NCI-H2196 (cell line): Measurements from ENCODE around the gene KHDC4.
A peak's percentile ranks its signal among the peaks of the same experiment; 100 is the strongest.

Source experiments
- DNase-seq: peaks from one replicate; lab custom pipeline; 2025; ENCODE audit not compliant: unreplicated experiment; lab: John Stamatoyannopoulos, UW

KHDC4 gene

DNA sequence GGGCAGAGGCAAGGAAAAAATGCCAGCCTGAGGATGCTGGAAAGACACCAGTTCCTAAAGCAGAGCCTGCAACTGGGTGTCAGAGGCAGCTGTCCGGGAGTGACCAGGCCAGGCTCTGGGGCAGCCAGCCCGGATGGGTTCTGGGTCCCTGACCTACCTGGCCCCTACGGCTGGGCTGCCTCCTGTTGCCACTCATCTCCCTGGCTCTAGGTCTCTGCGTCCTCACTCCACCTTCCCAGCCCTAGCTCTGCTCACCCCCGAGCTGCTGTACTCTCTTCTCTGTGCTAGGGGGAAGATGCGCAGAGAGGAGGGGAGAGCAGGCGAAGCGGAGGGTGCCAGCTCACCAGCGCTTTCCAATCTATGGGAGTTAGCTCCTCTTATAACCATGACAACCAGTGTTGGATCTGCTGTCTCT is 35.2 kb upstream of the KHDC4 start:
- no peak for DNase-seq

- no peak for DNase-seq
Observed at GRCh38 chr1:155968670-155969069, 34.5 kb upstream of the KHDC4 start.

DNA sequence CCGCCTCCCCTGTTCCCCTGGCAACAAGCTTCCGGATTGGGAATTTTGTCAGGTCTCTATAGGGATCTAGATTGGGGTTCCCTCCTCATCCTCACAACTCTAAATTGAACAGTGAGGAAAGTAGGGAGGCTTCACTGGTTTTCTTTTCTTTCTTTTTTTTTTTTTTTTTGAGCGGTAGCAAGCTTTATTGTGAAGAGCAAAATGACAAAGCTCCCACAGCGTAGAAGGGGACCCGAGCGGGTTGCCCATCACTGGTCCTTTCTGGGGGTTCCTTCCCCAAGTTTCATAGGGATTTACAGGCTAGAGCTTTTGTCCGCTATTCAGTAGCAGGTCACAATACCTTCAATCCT is 33.8 kb upstream of the KHDC4 start:
- DNase-seq, result no peak

DNA sequence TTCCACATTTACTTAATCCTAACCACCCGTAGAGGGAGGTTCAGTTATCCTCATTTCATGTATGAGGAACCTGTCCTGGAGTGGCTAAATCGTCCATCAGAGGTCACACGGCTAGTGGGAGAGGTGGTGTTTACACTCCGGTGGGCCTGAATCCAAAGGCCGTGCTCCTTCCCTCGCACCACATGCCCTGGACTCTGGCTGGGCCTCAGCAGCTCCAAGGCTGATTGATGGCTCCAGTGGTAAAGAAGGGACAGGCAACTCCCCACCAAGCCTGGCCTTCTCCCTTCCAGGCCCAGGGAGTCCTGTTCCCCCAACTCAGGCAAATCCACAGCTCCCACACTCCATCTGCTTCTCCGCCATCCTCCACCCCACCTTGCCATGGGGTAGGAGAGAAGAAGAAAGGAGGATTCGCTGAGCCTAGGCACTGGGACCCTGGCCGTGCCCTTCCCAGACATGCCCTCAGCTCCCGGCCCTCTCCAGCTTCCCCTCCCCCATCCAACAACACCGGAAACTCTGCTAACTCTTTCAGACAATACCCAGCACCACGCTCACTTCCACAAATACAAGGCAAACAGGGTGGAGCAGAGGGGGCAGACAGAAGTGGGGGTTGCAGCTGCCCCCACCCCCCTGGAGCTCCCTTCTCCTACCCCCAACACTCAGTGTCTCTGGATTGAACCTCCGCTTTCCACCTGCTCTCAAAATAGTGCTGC is 33.3 kb upstream of the KHDC4 start:
- no peak for DNase-seq

DNA sequence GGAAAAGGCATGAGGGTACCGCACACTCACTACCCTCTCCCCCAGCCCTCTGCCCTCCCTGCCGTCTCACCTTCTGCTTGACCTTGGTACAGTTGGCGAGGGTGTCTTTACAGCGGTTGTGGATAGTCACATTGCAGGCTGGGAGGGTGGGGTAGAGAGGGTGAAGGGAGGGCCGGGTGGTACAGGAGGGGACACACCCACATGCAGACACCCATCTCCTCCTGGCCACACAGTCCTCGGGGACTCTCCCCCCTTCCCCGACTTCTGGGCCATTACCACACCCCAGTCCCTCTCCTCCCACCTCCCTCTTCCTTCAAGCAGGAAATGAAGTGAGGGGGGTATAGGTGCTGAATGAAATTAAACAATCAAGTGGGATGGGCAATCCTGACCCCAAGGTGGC is 32.5 kb upstream of the KHDC4 start:
- DNase-seq, result no peak

DNA sequence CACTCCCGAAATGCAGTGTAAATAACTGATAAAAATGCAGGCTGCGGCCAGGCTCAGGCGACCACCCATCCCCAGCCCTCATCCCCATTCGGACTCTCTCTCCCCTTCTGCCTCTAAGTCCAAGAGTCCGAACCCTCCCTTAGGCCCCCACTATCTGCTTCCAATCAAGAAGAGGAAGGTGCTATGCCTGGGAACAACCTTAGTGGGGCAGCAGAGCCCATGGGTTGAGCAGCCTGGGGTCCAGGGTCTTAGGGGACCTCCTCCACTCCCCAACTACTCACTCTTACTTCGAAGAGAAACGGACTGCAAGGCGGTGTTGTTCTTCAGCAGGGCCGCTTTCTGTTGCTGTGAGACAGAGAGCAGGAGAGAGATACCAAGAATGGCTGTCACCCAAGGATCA is 31.9 kb upstream of the KHDC4 start:
- DNase-seq, result no peak

DNA sequence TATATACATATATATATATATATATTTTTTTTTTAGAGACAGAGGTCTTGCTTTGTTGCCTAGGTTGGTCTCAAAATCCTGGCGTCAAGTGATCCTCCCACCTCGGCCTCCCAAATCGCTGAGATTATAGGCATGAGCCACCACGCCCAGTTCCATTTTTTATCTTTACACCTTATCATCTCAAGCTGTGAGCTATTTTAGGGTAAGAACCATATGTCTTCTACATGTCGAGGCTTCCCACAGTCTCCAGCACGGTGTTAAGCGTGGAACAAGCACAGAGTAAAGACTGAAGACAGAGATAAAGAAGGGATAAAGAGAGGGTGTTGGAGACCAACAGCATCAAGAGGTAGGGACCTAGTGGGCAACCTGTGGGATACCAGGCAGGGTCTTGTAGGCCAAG is 30.0 kb upstream of the KHDC4 start:
- no peak for DNase-seq

DNA sequence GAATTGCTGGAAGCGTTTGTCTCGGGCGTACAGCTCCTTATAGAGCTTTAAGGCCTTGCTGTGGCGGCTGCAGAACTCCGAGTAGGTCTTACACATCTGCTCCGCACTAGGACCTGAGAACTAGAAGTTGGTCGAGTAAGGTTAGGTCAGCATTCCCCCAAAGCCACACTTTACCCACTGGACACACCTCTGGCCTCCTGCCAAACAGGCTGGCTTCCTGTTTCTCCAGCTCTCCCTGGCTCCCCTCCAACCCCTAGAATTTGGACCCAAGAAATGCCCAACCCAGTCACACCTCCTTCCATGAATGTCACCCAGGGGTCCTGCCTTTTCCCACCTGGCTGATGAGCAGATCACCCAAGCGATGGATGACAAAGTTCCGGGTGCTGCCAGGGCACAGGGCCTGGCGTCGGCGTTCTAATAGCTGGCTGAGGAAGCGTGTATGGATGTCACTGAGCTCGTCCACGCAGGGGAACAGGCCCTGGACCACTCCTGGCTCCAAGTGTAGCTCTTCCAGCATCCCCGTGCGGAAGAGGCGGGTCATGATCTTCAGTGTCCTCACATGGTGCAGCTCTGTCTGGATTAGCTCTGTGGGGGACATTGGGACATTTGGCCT is 28.5 kb upstream of the KHDC4 start:
- DNase-seq, result no peak

GRCh38 chr1:155961937-155962336 is 27.7 kb upstream of the KHDC4 start:
- DNase-seq, result peak; percentile 43

- DNase-seq, result no peak
Observed at GRCh38 chr1:155960081-155960745, 26.0 kb upstream of the KHDC4 start.

DNA sequence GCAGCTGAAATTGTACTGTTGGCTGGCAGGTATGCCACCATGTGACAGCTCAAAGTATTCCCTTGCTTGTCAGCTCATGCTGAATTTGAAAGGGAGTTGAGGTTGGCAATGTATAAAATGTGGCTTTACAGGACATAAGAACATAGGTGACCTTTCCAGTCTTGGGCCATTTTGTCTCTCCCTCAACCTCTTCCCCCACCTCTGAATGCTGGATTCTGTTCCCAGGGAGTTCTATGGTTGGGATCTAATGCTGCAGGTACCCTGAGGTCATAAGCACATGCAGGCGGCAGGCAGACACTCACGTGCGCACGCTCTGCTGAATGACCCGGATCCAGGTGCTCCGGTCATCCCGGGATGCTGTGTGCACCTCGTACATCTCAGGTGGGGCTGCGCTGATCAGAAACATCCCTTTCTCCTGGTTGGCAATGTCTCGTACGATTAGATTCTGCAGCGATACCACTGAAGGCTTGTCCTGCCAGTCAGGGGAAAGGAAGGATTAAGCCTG is 23.2 kb upstream of the KHDC4 start:
- DNase-seq, result no peak

- DNase-seq, result no peak
Observed at GRCh38 chr1:155954645-155955044, 20.4 kb upstream of the KHDC4 start.

DNA sequence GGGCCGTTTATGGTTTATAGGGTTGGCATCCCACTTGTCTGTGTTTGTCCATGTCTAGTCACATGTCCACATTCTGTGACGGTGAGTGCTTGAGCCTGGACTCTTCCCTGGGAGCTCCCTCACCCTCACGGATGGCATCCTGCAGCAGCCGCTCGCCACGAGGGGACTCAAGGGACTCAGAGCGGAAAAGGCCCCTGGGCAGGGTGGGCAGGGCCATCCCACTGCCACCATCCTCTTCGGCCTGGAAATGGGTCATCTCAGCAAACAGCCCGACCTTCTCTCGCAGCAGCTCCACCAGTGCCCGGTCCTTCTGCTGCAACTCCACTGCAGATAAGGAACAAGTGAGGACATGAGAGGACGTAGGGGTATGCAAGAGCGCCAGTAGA is 18.3 kb upstream of the KHDC4 start:
- DNase-seq, result no peak

DNA sequence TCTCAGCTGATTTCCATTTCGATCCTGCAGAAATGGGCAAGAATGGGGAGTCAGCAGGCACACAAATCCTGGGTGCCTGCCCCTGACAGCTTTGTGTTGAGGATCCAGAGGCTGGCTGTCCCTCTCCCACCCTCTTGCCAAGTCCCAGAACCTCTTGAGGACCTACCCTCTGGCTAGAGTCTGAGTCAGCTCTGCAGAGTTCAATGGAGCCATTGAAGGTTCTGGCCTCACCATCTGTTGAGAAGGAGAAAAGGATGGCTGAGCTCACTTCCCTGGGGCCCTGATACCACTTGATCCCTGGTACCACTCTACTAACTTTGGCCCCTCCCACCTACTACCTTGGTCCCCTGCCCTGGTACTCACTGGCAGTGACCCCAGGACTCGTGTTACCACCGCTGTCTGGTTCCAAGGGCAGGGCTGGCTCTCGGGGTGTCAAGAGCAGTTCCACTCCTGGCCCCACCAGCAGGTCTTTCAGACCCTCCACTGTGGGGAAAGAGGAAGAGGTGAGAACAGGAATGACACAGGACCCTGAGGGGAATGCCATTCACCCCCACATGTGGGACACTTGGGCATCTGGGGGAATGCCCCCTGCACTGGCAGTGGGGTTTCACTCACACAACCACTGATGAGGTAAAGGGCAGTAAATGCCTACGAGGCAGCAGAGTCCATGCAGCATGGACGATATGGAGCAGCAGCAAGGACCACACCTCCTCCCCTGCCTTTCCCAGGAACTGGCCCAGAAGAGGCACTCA is 17.7 kb upstream of the KHDC4 start:
- DNase-seq, result no peak

- DNase-seq, result no peak
Observed at GRCh38 chr1:155950829-155951228, 16.6 kb upstream of the KHDC4 start.

DNA sequence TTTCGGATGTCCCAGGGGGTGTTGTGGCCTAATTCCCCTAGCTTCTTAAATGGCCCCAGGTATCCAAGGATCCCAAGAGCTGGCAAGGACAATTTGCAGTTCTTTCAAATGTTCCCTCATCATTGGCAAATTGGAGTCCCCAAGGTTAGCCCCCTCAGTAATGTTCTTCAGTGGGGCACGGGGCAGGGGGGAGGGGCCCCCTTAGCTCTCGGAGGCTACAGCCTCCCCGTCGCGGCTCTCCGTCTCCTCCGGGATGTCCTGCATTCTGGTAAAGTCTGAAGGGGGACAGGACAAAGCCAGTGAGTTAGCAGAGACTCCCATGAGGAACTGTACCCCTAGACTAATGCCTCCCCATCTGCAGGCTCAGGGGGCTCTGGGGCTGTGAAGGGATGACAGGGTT is 13.5 kb upstream of the KHDC4 start:
- DNase-seq, result no peak

DNA sequence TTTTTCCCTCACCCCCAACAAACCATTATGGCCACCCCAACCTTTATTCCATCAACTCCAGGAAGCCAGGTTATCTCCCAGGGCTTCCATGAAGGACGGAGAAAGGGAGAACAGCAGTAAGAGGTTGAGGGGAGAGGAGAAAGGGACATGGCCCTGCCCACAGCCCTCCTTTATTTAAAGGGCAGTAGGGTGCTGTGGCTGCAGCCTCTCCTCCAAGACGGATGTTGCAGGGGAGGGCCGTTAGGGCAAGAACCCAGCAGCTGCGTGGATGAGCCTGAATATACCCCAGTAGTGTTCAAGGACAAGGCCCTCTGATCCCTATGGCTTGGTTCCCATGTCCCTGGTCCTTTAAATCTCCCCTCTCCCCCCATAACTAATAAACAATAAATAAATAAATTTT is 13.1 kb upstream of the KHDC4 start:
- no peak for DNase-seq

DNA sequence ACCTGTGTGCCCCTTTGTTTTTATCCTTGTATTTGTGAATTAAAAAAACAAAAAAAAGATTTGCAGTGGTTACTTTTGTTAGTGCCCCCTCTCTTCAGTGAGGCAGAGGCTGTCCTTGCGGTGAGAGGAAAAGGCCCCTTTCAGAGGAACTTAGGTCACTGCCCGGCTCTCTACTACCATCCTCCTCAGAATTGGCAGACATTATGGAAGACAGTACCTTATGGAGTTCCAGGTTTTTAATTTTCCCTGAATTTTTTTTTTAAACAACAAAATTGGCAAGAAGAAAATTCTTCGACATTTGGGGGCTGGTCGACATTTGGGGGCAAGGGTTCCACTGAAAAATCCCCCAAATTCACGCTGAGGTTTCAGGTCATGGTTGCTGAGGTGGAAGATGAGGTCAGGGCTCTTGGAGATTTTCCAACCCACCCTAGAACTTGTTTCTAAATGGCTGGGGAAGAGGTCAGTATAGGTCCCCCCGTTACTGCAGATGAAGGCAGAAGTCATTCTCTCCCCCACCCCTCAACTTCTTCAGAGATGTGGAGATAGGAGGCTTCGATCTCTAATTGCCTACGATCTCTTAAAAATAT is 12.5 kb upstream of the KHDC4 start:
- DNase-seq, result no peak

DNA sequence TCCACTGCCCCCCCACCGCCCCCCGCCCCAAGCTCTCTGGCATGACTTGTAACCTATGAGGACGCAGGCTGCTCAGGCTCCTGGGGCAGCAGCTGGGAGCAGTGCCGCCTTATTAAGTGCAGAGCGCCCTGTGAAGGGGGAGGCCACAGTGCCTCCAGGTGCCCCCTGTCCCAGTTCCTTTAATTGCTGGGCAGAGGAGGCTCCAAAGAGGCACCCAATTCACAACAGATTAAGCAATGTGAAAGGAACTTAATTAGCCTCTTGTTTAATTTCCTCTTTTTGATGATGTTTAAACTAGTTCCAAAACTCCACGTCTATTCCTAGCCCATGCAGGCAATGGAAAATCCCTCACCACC is 10.2 kb upstream of the KHDC4 start:
- no peak for DNase-seq

- DNase-seq, result no peak
Observed at GRCh38 chr1:155942578-155943141, 8.4 kb upstream of the KHDC4 start.

DNA sequence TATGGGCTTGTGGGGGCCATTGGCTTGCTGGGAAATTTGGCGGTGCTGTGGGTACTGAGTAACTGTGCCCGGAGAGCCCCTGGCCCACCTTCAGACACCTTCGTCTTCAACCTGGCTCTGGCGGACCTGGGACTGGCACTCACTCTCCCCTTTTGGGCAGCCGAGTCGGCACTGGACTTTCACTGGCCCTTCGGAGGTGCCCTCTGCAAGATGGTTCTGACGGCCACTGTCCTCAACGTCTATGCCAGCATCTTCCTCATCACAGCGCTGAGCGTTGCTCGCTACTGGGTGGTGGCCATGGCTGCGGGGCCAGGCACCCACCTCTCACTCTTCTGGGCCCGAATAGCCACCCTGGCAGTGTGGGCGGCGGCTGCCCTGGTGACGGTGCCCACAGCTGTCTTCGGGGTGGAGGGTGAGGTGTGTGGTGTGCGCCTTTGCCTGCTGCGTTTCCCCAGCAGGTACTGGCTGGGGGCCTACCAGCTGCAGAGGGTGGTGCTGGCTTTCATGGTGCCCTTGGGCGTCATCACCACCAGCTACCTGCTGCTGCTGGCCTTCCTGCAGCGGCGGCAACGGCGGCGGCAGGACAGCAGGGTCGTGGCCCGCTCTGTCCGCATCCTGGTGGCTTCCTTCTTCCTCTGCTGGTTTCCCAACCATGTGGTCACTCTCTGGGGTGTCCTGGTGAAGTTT is 7.8 kb upstream of the KHDC4 start:
- DNase-seq, result no peak
